ENCODE data around the gene TMEM187.
A peak's percentile ranks its signal among the peaks of the same experiment; 100 is the strongest.
"Not testable (repeated sequence)": the region's sequence is repeated elsewhere in the genome, so short reads cannot be mapped to it uniquely, and the experiment has no call there.

The TMEM187 gene

GRCh38 chrX:153973127-153974002 is 811 bp downstream of the TMEM187 start:
- no peak for DNase-seq

GRCh38 chrX:153974003-153974725 is 1.6 kb downstream of the TMEM187 start:
- no peak for DNase-seq

- DNase-seq: no peak
Observed at GRCh38 chrX:153974726-153975286, 2.3 kb downstream of the TMEM187 start.

GRCh38 chrX:153980394-153980793 is 7.8 kb downstream of the TMEM187 start:
- not testable (repeated sequence) for DNase-seq

GRCh38 chrX:153981231-153981630 is 8.7 kb downstream of the TMEM187 start:
- no peak for DNase-seq

GRCh38 chrX:153981771-153982533 is 9.4 kb downstream of the TMEM187 start:
- DNase-seq: peak; percentile 60

GRCh38 chrX:153983321-153983801 is 10.8 kb downstream of the TMEM187 start:
- DNase-seq: no peak

- peak; percentile 59 for DNase-seq
Observed at GRCh38 chrX:153984351-153985178, 12.0 kb downstream of the TMEM187 start.

GRCh38 chrX:153988493-153988892 is 15.9 kb downstream of the TMEM187 start:
- no peak for DNase-seq

- no peak for DNase-seq
Observed at GRCh38 chrX:153989973-153990655, 17.6 kb downstream of the TMEM187 start.

GRCh38 chrX:153991013-153991580 is 18.5 kb downstream of the TMEM187 start:
- DNase-seq: no peak

- no peak for DNase-seq
Observed at GRCh38 chrX:153992180-153992579, 19.6 kb downstream of the TMEM187 start.

- DNase-seq: no peak
Observed at GRCh38 chrX:153993079-153993478, 20.5 kb downstream of the TMEM187 start.

- no peak for DNase-seq
Observed at GRCh38 chrX:153993978-153994377, 21.4 kb downstream of the TMEM187 start.

- DNase-seq: not testable (repeated sequence)
Observed at GRCh38 chrX:153994398-153994797, 21.8 kb downstream of the TMEM187 start.

- DNase-seq: no peak
Observed at GRCh38 chrX:153995504-153995903, 22.9 kb downstream of the TMEM187 start.

- no peak for DNase-seq
Observed at GRCh38 chrX:153999359-154000037, 26.9 kb downstream of the TMEM187 start.

- DNase-seq: no peak
Observed at GRCh38 chrX:154000051-154000450, 27.5 kb downstream of the TMEM187 start.

GRCh38 chrX:154002215-154002719 is 29.7 kb downstream of the TMEM187 start:
- DNase-seq: peak; percentile 41

GRCh38 chrX:154004315-154004714 is 31.8 kb downstream of the TMEM187 start:
- DNase-seq: no peak

Measured in stimulated activated CD4-positive, alpha-beta T cell treated with anti-CD3 and anti-CD28 coated beads, Interleukin-4, amount 100 ng/mL, for 24 hours (primary cell).